Duodenal mucosa (tissue), 2 donors: Measurements from ENCODE around the gene CYB5R4.

ENCODE experiments used
- H3K27ac ChIP-seq: one replicate; pipeline ENCODE4 v1.7.0; 2013; ENCODE audit warnings: low read depth, low read length
- H3K27me3 ChIP-seq, 2 donors: one replicate each; pipeline ENCODE4 v1.7.0; 2013; ENCODE audit warnings: low read length in 2 of 2, control low read depth in 1 of 2; ENCODE audit not compliant: insufficient read depth in 2 of 2, control insufficient read depth in 1 of 2
- H3K36me3 ChIP-seq, 2 donors: one replicate each; pipeline ENCODE4 v1.7.0; 2013; ENCODE audit warnings: low read length in 2 of 2, control low read depth in 1 of 2; ENCODE audit not compliant: insufficient read depth in 2 of 2, control insufficient read depth in 1 of 2
- H3K4me1 ChIP-seq, 2 donors: one replicate each; pipeline ENCODE4 v1.7.0; 2013; ENCODE audit warnings: low read length in 2 of 2, control low read depth in 1 of 2; ENCODE audit not compliant: insufficient read depth in 2 of 2, control insufficient read depth in 1 of 2
- H3K4me3 ChIP-seq, 2 donors: one replicate each; pipeline ENCODE4 v1.7.0; 2013; ENCODE audit warnings: low read length in 2 of 2, low read depth in 1 of 2
- H3K9ac ChIP-seq, 2 donors: one replicate each; pipeline ENCODE4 v1.7.0; 2013; ENCODE audit warnings: low read length in 2 of 2, low read depth in 1 of 2
- H3K9me3 ChIP-seq, 2 donors: one replicate each; pipeline ENCODE4 v1.7.0; 2013; ENCODE audit warnings: low read length in 2 of 2, control low read depth in 1 of 2; ENCODE audit not compliant: control insufficient read depth in 1 of 2

The CYB5R4 gene

GRCh38 chr6:83998021-83998584, 138.6 kb downstream of the CYB5R4 start:
- no peak overlapping the region for H3K27ac ChIP-seq
- H3K4me3 ChIP-seq, result no peak overlapping the region
- no peaks in the 10 kb centered on the region for H3K36me3 ChIP-seq
- no peaks in the 10 kb centered on the region for H3K4me1 ChIP-seq
- H3K27me3 ChIP-seq, result no peaks in the 10 kb centered on the region
- H3K9ac ChIP-seq, result no peak overlapping the region
- peaks cover 0 to 3% of the 10 kb centered on the region in 2 donors for H3K9me3 ChIP-seq

GRCh38 chr6:84001119-84001518, 141.6 kb downstream of the CYB5R4 start:
- Histone ChIP-seq H3K4me1 (no peaks in the 10 kb centered on the region), H3K9ac (no peak overlapping the region), H3K36me3 (no peaks in the 10 kb centered on the region), H3K27ac (no peak overlapping the region), H3K4me3 (no peak overlapping the region), H3K9me3 (peaks cover 0 to 1% of the 10 kb centered on the region in 2 donors), H3K27me3 (no peaks in the 10 kb centered on the region)

- no peak overlapping the region for H3K4me3 ChIP-seq
- no peak overlapping the region for H3K9ac ChIP-seq
- no peaks in the 10 kb centered on the region for H3K36me3 ChIP-seq
- H3K27ac ChIP-seq, result no peak overlapping the region
- H3K4me1 ChIP-seq, result no peaks in the 10 kb centered on the region
- H3K9me3 ChIP-seq, result no peaks in the 10 kb centered on the region
- H3K27me3 ChIP-seq, result no peaks in the 10 kb centered on the region
Measured at GRCh38 chr6:84002226-84002625, 142.7 kb downstream of the CYB5R4 start.

DNA sequence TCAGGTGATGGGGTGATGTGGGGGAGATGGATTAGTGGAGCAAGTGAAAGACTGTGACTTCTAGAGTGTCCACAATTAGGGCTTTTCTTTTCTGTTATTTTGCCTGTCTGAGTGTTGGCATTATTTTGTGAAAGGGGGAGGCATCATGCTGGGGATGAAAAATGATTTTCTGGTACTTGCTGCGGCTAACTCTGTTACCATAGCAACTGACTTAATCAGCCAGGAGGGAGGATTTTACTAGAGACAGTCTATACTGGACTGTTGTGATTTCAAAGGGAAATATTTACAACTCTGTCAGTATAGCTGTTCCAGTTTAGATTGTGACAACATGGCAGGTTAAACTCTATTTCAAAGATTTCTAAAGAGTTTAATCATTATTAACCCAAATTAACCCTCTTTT, 143.6 kb downstream of the CYB5R4 start:
- Histone ChIP-seq H3K27me3 (no peaks in the 10 kb centered on the region), H3K9ac (no peak overlapping the region), H3K9me3 (no peaks in the 10 kb centered on the region), H3K4me1 (no peaks in the 10 kb centered on the region), H3K36me3 (no peaks in the 10 kb centered on the region), H3K4me3 (no peak overlapping the region), H3K27ac (no peak overlapping the region)

DNA sequence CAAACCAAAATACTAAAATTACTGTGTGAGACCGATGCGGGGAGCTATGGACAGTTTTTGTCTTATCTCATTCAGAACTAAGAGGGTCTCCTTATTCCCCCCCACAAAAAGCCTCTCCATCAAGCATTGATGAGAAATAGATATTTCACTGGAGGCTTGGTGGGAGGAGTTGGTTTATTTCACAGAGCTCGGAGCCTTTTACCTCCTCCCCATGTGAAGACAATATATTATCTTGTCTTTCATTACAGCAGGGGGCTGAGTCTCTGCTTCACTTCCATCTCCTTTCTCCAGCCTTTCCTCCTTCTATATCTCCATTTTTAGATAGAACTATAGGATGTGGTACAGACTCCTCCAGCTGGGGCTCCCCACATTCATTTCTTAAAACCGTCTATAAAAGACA, 144.2 kb downstream of the CYB5R4 start:
- H3K9ac ChIP-seq, result no peak overlapping the region
- no peaks in the 10 kb centered on the region for H3K4me1 ChIP-seq
- no peak overlapping the region for H3K27ac ChIP-seq
- no peak overlapping the region for H3K4me3 ChIP-seq
- no peaks in the 10 kb centered on the region for H3K27me3 ChIP-seq
- H3K36me3 ChIP-seq, result no peaks in the 10 kb centered on the region
- H3K9me3 ChIP-seq, result no peaks in the 10 kb centered on the region

GRCh38 chr6:84007871-84008270, 148.4 kb downstream of the CYB5R4 start:
- Histone ChIP-seq H3K27me3 (no peaks in the 10 kb centered on the region), H3K36me3 (no peaks in the 10 kb centered on the region)

GRCh38 chr6:84013354-84013753, 153.9 kb downstream of the CYB5R4 start:
- H3K4me3 ChIP-seq, result no peak overlapping the region
- H3K27ac ChIP-seq, result no peak overlapping the region
- H3K27me3 ChIP-seq, result no peaks in the 10 kb centered on the region
- no peak overlapping the region for H3K9ac ChIP-seq
- H3K36me3 ChIP-seq, result no peaks in the 10 kb centered on the region
- no peaks in the 10 kb centered on the region for H3K9me3 ChIP-seq
- H3K4me1 ChIP-seq, result peaks cover 8 to 15% of the 10 kb centered on the region in 2 donors

More at GRCh38 chr6:84007871-84008270, 148.4 kb downstream of the CYB5R4 start:
- no peak overlapping the region for H3K4me3 ChIP-seq
- H3K27ac ChIP-seq, result no peak overlapping the region
- H3K9ac ChIP-seq, result no peak overlapping the region
- H3K4me1 ChIP-seq, result no peaks in the 10 kb centered on the region
- H3K9me3 ChIP-seq, result no peaks in the 10 kb centered on the region

DNA sequence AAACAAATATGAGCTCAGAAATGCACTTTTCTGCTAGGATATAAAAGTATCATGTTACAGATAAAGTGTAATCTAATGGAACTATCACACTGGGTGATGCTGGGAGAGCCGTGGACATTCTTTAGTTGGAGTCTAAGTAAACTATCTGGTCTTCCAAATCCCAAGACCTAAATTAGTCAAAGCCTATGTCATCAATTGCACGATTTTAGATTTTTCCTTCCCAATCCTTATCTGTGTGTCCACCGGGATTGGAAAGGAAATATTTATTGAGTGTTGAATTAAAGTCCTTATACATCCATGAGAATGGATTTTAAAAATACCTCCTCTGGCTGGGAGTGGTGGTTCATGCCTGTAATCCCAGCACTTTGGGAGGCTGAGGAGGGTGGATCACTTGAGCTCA, 154.4 kb downstream of the CYB5R4 start:
- Histone ChIP-seq H3K9me3 (no peaks in the 10 kb centered on the region), H3K36me3 (no peaks in the 10 kb centered on the region), H3K4me3 (no peak overlapping the region), H3K27me3 (peaks cover 0 to 4% of the 10 kb centered on the region in 2 donors), H3K4me1 (peaks cover 8 to 21% of the 10 kb centered on the region in 2 donors), H3K9ac (no peak overlapping the region), H3K27ac (no peak overlapping the region)

DNA sequence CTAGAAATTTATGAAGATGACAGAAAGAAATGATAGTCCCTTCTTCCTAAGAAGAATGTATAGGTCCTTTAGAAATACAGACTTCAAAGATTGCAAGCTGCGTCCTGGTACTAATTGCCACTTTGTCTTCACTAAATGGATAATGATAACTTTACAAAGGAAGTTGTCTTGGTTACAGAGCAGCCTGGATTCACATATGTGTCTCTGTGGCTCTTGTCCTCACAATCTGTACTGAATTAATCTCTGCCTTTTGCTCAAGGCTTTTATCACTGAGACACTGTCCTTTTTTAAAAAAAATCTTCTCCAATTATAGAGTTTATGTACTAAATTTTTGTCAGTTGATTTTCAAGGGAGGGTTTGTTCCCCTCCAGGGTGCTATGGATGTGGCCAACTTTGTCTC, 156.5 kb downstream of the CYB5R4 start:
- peaks cover 8 to 22% of the 10 kb centered on the region in 2 donors for H3K4me1 ChIP-seq
- no peak overlapping the region for H3K27ac ChIP-seq
- H3K4me3 ChIP-seq, result no peak overlapping the region
- peaks cover 0 to 4% of the 10 kb centered on the region in 2 donors for H3K27me3 ChIP-seq
- no peaks in the 10 kb centered on the region for H3K9me3 ChIP-seq
- H3K36me3 ChIP-seq, result no peaks in the 10 kb centered on the region
- no peak overlapping the region for H3K9ac ChIP-seq
